Measurements from ENCODE around the gene RNASE9.

DNA sequence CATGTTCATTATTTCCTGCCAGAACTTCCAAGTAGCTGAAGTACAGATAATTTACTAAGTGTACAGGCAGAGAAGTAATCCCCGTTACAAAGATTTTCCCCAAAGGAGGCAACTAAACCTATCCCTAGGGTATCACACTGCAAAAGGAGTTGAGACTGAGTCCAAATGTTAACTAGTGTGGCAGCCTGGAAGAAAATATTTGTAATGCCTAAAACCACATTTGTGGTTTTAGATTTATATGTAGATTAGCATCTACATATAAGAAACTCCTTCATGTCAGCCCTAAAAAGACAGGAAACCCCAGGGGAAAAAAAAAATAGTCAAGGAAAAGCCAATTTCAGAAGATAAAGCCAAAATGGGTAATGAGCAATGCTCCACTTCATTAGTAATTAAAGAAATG lies 31.7 kb upstream of the RNASE9 start:
- TF ChIP-seq ZNF274 (IDR thresholded peaks at IDR 0.05; ENCODE audit: low read depth, low read length) (no peak), SUZ12 (IDR thresholded peaks at IDR 0.05; ENCODE audit: extremely low read depth, insufficient read depth, insufficient read length) (no peak)
